Breast epithelium (tissue), 3 donors: ENCODE measurements around the gene ARL3.

Experiments
- POLR2A ChIP-seq: fragments of 450-650 bp; IDR thresholded peaks from one replicate; pipeline ENCODE4 v1.6.1; 2016; ENCODE audit warnings: antibody characterized with exemption, mild to moderate bottlenecking, moderate library complexity
- POLR2AphosphoS5 ChIP-seq, 3 donors: sonication (generic); formaldehyde crosslinking; IDR thresholded peaks; one replicate each; pipeline ENCODE4 v1.6.1; 2017; ENCODE audit warnings: antibody characterized with exemption in 3 of 3
- TF ChIP-seq, protein P1 (sequence below), 3 donors: fragments of 450-650 bp; IDR thresholded peaks; one replicate each; pipeline ENCODE4 v1.5.1; 2016 to 2017; ENCODE audit warnings: antibody characterized with exemption in 3 of 3, mild to moderate bottlenecking in 3 of 3, moderate library complexity in 3 of 3

DNA sequence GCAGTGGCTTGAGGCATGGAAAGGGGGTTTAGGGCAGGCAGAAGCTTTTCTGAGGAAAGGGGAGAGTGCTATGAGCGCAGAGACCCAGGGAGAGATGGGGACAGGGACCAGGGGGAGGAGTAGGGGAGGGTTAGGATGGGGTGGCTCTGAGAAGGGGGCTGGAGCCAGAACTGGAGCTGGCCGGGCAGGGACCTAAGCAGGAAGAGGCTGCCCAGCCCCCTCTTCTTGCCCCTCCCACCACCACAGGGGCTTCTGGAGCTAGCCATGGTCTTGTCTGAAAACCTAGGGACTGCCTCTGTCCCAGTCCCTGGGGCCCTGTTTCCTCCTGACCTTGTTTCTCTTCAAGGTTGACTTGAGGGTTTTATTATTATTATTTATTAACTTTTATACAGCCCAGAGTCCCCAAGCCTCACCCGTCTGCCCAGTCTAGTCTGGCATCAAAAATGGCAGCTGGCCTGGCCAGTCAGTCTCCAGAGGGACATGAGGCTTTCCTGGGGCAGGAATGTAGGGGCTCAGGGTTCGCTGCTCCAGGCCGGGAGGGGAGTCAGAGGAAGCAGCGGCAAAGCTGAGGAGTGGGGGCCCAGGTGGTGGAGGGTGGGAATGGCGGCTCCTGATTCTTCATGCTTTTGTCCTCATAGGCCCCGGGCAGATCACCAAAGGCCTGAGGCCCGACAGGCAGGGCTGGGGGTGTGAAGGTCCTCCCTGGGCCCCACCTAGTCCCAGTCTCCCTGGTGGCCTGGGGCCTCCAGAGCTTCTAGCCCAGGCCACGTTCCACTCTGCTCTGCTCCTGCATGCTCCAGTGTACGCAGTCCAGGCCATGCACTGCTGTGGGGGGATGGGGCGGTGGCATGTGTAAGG is 64.2 kb downstream of the ARL3 start:
- TF ChIP-seq, protein P1, sequence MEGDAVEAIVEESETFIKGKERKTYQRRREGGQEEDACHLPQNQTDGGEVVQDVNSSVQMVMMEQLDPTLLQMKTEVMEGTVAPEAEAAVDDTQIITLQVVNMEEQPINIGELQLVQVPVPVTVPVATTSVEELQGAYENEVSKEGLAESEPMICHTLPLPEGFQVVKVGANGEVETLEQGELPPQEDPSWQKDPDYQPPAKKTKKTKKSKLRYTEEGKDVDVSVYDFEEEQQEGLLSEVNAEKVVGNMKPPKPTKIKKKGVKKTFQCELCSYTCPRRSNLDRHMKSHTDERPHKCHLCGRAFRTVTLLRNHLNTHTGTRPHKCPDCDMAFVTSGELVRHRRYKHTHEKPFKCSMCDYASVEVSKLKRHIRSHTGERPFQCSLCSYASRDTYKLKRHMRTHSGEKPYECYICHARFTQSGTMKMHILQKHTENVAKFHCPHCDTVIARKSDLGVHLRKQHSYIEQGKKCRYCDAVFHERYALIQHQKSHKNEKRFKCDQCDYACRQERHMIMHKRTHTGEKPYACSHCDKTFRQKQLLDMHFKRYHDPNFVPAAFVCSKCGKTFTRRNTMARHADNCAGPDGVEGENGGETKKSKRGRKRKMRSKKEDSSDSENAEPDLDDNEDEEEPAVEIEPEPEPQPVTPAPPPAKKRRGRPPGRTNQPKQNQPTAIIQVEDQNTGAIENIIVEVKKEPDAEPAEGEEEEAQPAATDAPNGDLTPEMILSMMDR (IDR thresholded peaks at IDR 0.05) = no peak
- TF ChIP-seq POLR2A (no peak), POLR2AphosphoS5 (IDR thresholded peaks at IDR 0.05) (no peak)
